ENCODE results near the gene CECR2.
A peak's percentile ranks its signal among the peaks of the same experiment; 100 is the strongest.

The CECR2 gene

DNA sequence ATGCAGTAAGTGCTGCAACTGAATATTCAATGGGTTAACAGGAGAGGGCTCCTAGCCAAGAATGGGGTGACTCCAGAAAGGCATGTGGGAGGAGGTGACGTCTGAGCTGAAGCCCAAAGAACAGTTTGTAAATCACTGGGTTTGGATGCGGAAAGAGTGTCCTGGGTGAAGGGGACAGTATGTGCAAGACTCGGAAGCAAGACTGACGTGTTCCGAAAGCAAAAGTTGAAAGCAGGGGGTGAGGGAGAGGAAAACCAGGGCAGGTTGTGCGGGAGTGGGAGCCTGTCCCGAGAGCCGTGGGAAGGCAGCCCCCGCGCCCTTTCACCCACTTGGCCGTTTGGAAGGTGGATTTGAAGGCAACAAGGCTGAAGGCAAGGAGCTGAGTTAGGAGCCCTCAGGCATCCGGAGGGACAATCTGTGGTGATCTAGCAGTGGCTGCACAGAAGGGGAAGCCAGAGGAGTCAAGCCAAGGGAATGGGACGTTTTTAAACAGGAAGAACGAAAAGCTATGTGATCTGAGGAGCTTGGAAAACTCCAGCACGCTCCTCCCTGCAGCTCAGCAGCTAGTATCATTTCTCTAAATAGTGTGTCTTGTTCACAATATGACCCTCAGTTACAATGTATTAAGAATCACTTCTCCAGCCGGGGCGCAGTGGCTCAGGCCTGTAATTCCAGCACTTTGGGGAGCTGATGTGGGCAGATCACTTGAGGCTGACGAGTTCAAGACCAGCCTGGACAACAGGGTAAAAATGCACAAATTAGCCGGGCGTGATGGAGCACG, 201.8 kb downstream of the CECR2 start:
- Histone ChIP-seq H3K27ac (ENCODE audit: low read depth in 2 of 2, low read length in 2 of 2) (peak overlapping the region; percentile 75 to 77), H3K9ac (ENCODE audit: low read depth in 1 of 2, low read length in 2 of 2) (peak overlapping the region in 1 of 2 donors; percentile 42), H3K27me3 (ENCODE audit: control insufficient read depth in 2 of 2, insufficient read depth in 2 of 2, low read length in 2 of 2) (peaks cover 0 to 4% of the 10 kb centered on the region in 2 donors), H3K4me3 (ENCODE audit: low read length in 2 of 2) (peak overlapping the region; percentile 13 to 63), H3K36me3 (ENCODE audit: control insufficient read depth in 2 of 2, insufficient read depth in 2 of 2, low read length in 2 of 2) (no peaks in the 10 kb centered on the region), H3K9me3 (ENCODE audit: control insufficient read depth in 2 of 2, low read length in 2 of 2) (no peaks in the 10 kb centered on the region), H3K4me1 (ENCODE audit: control insufficient read depth in 2 of 2, insufficient read depth in 2 of 2, low read length in 2 of 2) (peaks cover 0 to 7% of the 10 kb centered on the region in 2 donors)

GRCh38 chr22:17575151-17575550, 205.9 kb downstream of the CECR2 start:
- H3K36me3 ChIP-seq (ENCODE audit: control insufficient read depth in 2 of 2, insufficient read depth in 2 of 2, low read length in 2 of 2) = no peaks in the 10 kb centered on the region
- H3K9me3 ChIP-seq (ENCODE audit: control insufficient read depth in 2 of 2, low read length in 2 of 2) = no peaks in the 10 kb centered on the region
- H3K27me3 ChIP-seq (ENCODE audit: control insufficient read depth in 2 of 2, insufficient read depth in 2 of 2, low read length in 2 of 2) = no peaks in the 10 kb centered on the region
- no peak overlapping the region for H3K4me3 ChIP-seq (ENCODE audit: low read length in 2 of 2)
- peaks cover 0 to 3% of the 10 kb centered on the region in 2 donors for H3K4me1 ChIP-seq (ENCODE audit: control insufficient read depth in 2 of 2, insufficient read depth in 2 of 2, low read length in 2 of 2)
- H3K9ac ChIP-seq (ENCODE audit: low read depth in 1 of 2, low read length in 2 of 2) = no peak overlapping the region
- no peak overlapping the region for H3K27ac ChIP-seq (ENCODE audit: low read depth in 2 of 2, low read length in 2 of 2)

DNA sequence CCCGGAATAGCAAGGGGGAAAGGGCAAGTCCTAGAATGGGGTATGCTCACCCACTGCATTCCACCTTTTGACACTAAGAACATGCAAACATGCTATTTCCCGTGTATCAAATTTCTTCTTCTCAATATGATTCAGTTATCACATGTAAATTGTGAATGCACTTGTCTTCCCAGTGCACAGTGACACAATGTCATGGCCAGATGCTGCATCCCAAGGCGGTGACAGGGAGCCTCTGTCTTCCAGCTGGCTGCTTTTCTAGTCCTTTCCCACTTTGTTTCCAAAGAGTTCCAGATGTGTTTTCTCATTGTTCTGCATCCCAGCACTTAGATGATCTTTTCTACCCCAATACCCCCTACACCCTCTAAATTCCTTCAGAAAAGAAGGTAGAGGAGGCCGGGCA, 206.4 kb downstream of the CECR2 start:
- Histone ChIP-seq H3K9me3 (ENCODE audit: control insufficient read depth in 2 of 2, low read length in 2 of 2) (no peaks in the 10 kb centered on the region), H3K9ac (ENCODE audit: low read depth in 1 of 2, low read length in 2 of 2) (no peak overlapping the region), H3K27ac (ENCODE audit: low read depth in 2 of 2, low read length in 2 of 2) (no peak overlapping the region), H3K27me3 (ENCODE audit: control insufficient read depth in 2 of 2, insufficient read depth in 2 of 2, low read length in 2 of 2) (no peaks in the 10 kb centered on the region), H3K36me3 (ENCODE audit: control insufficient read depth in 2 of 2, insufficient read depth in 2 of 2, low read length in 2 of 2) (no peaks in the 10 kb centered on the region), H3K4me1 (ENCODE audit: control insufficient read depth in 2 of 2, insufficient read depth in 2 of 2, low read length in 2 of 2) (no peaks in the 10 kb centered on the region), H3K4me3 (ENCODE audit: low read length in 2 of 2) (no peak overlapping the region)

DNA sequence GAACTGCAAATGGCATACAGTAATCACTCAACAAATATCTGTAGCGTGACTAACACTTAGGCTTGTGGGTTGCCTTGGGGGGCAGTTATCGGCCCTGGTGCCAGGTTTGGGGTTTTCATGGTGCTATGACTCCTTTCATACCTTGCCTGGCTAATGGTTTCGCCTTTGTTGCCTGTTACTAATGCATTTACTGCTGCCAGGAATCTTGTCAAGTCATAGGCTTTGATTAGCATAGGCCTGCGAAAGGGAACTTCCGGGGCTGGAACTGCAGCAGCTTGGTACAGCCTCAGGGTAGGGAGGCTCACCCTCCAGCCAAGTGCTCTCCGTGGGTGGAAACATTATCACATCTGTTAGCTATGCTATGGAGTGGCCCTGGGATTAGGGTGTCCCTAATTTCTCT, 207.2 kb downstream of the CECR2 start:
- Histone ChIP-seq H3K4me1 (ENCODE audit: control insufficient read depth in 2 of 2, insufficient read depth in 2 of 2, low read length in 2 of 2) (no peaks in the 10 kb centered on the region), H3K36me3 (ENCODE audit: control insufficient read depth in 2 of 2, insufficient read depth in 2 of 2, low read length in 2 of 2) (no peaks in the 10 kb centered on the region), H3K9me3 (ENCODE audit: control insufficient read depth in 2 of 2, low read length in 2 of 2) (no peaks in the 10 kb centered on the region), H3K9ac (ENCODE audit: low read depth in 1 of 2, low read length in 2 of 2) (no peak overlapping the region), H3K4me3 (ENCODE audit: low read length in 2 of 2) (no peak overlapping the region), H3K27ac (ENCODE audit: low read depth in 2 of 2, low read length in 2 of 2) (no peak overlapping the region), H3K27me3 (ENCODE audit: control insufficient read depth in 2 of 2, insufficient read depth in 2 of 2, low read length in 2 of 2) (no peaks in the 10 kb centered on the region)

DNA sequence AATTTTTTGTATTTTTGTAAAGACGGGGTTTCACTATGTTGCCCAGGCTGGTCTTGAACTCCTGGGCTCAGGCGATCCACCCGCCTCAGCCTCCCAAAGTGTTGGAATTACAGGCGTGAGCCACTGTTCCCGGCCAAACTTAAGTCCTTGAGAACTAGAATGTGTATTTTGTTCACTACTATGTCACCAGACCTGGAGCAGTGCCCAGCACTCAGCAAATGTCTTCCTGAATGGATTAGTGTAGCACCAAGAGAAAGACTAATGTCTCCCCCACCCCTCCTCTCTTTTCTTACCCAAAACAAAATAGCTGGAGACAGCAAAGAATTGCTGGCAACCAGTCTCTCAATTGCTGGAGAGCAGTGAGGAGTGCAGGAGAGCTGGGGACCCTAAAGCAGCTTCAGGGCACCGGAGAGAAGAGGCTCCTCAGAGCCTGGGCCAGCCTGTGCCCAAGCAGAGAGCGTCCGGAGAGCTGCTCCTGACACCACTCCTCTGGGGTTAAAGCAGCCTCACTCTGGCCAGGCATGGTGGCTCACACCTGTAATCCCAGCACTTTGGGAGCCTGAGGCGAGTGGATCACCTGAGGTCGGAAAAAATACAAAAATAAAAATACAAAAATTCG, 209.0 kb downstream of the CECR2 start:
- Histone ChIP-seq H3K27me3 (ENCODE audit: control insufficient read depth in 2 of 2, insufficient read depth in 2 of 2, low read length in 2 of 2) (no peaks in the 10 kb centered on the region), H3K36me3 (ENCODE audit: control insufficient read depth in 2 of 2, insufficient read depth in 2 of 2, low read length in 2 of 2) (no peaks in the 10 kb centered on the region), H3K9ac (ENCODE audit: low read depth in 1 of 2, low read length in 2 of 2) (no peak overlapping the region), H3K9me3 (ENCODE audit: control insufficient read depth in 2 of 2, low read length in 2 of 2) (no peaks in the 10 kb centered on the region), H3K27ac (ENCODE audit: low read depth in 2 of 2, low read length in 2 of 2) (no peak overlapping the region), H3K4me3 (ENCODE audit: low read length in 2 of 2) (no peak overlapping the region), H3K4me1 (ENCODE audit: control insufficient read depth in 2 of 2, insufficient read depth in 2 of 2, low read length in 2 of 2) (no peaks in the 10 kb centered on the region)

DNA sequence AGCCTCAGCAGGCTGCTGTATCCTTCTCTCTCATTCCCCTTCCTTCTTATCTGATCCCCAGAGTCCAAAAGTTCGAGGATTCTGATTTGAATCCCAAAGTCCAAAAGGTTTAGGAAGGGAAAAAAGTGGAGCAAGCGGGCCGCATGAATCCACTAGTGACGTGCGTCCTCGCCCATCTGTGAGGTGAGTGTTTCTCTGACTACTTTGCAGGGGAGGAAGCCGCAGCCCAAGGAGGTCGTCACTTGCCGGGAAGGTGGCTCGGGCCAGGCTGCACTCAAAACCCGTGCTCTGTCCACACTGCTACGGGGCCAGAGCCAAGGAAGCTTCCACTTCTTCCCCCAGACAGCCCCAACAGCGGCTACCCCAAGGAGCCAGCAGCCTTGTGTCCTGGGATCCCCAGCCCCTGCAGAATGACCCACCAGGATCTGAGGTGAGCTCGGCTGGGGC, 210.3 kb downstream of the CECR2 start:
- H3K9me3 ChIP-seq (ENCODE audit: control insufficient read depth in 2 of 2, low read length in 2 of 2) = no peaks in the 10 kb centered on the region
- H3K4me3 ChIP-seq (ENCODE audit: low read length in 2 of 2) = no peak overlapping the region
- H3K27me3 ChIP-seq (ENCODE audit: control insufficient read depth in 2 of 2, insufficient read depth in 2 of 2, low read length in 2 of 2) = no peaks in the 10 kb centered on the region
- H3K9ac ChIP-seq (ENCODE audit: low read depth in 1 of 2, low read length in 2 of 2) = no peak overlapping the region
- H3K27ac ChIP-seq (ENCODE audit: low read depth in 2 of 2, low read length in 2 of 2) = no peak overlapping the region
- H3K4me1 ChIP-seq (ENCODE audit: control insufficient read depth in 2 of 2, insufficient read depth in 2 of 2, low read length in 2 of 2) = no peaks in the 10 kb centered on the region
- no peaks in the 10 kb centered on the region for H3K36me3 ChIP-seq (ENCODE audit: control insufficient read depth in 2 of 2, insufficient read depth in 2 of 2, low read length in 2 of 2)

DNA sequence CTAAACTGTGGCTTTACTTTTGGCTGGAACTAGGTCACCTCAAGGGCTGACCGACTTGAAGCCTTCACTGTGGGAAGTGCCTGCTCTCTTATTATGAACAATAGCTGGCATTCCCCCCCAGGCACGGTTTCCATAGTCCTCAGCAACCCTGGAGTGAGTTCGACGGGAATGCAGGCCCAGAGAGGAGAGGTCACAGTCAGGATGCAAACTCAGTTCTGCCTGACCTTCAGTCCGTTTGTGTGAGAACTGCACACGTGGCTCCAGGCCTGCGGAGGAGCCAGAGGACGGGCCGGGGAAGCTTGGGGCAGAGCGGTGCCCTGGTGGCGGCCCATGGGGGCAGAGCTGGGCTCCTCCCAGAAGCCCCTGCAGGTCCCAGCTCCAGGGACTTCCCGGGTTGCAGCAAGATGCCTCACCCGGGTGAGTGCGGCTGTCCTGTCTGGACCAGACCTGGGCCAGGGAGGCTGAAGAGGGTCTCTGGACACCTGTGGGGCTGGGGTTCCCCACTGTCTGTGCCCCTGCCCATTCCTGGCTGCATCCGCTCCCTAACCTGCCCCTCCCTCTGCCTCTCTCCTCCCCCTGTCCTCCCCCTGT, 211.3 kb downstream of the CECR2 start:
- Histone ChIP-seq H3K4me3 (ENCODE audit: low read length in 2 of 2) (no peak overlapping the region), H3K9ac (ENCODE audit: low read depth in 1 of 2, low read length in 2 of 2) (no peak overlapping the region), H3K4me1 (ENCODE audit: control insufficient read depth in 2 of 2, insufficient read depth in 2 of 2, low read length in 2 of 2) (no peaks in the 10 kb centered on the region), H3K36me3 (ENCODE audit: control insufficient read depth in 2 of 2, insufficient read depth in 2 of 2, low read length in 2 of 2) (no peaks in the 10 kb centered on the region), H3K27ac (ENCODE audit: low read depth in 2 of 2, low read length in 2 of 2) (no peak overlapping the region), H3K9me3 (ENCODE audit: control insufficient read depth in 2 of 2, low read length in 2 of 2) (no peaks in the 10 kb centered on the region), H3K27me3 (ENCODE audit: control insufficient read depth in 2 of 2, insufficient read depth in 2 of 2, low read length in 2 of 2) (no peaks in the 10 kb centered on the region)

GRCh38 chr22:17581056-17581455, 211.8 kb downstream of the CECR2 start:
- H3K27me3 ChIP-seq (ENCODE audit: control insufficient read depth in 2 of 2, insufficient read depth in 2 of 2, low read length in 2 of 2) = no peaks in the 10 kb centered on the region
- H3K27ac ChIP-seq (ENCODE audit: low read depth in 2 of 2, low read length in 2 of 2) = no peak overlapping the region
- no peaks in the 10 kb centered on the region for H3K9me3 ChIP-seq (ENCODE audit: control insufficient read depth in 2 of 2, low read length in 2 of 2)
- H3K4me1 ChIP-seq (ENCODE audit: control insufficient read depth in 2 of 2, insufficient read depth in 2 of 2, low read length in 2 of 2) = no peaks in the 10 kb centered on the region
- no peak overlapping the region for H3K9ac ChIP-seq (ENCODE audit: low read depth in 1 of 2, low read length in 2 of 2)
- H3K4me3 ChIP-seq (ENCODE audit: low read length in 2 of 2) = no peak overlapping the region
- no peaks in the 10 kb centered on the region for H3K36me3 ChIP-seq (ENCODE audit: control insufficient read depth in 2 of 2, insufficient read depth in 2 of 2, low read length in 2 of 2)

GRCh38 chr22:17581631-17582030, 212.4 kb downstream of the CECR2 start:
- Histone ChIP-seq H3K9me3 (ENCODE audit: control insufficient read depth in 2 of 2, low read length in 2 of 2) (no peaks in the 10 kb centered on the region), H3K27me3 (ENCODE audit: control insufficient read depth in 2 of 2, insufficient read depth in 2 of 2, low read length in 2 of 2) (no peaks in the 10 kb centered on the region), H3K27ac (ENCODE audit: low read depth in 2 of 2, low read length in 2 of 2) (no peak overlapping the region), H3K4me3 (ENCODE audit: low read length in 2 of 2) (no peak overlapping the region), H3K36me3 (ENCODE audit: control insufficient read depth in 2 of 2, insufficient read depth in 2 of 2, low read length in 2 of 2) (no peaks in the 10 kb centered on the region), H3K4me1 (ENCODE audit: control insufficient read depth in 2 of 2, insufficient read depth in 2 of 2, low read length in 2 of 2) (no peaks in the 10 kb centered on the region), H3K9ac (ENCODE audit: low read depth in 1 of 2, low read length in 2 of 2) (no peak overlapping the region)

- H3K4me3 ChIP-seq (ENCODE audit: low read length in 2 of 2) = no peak overlapping the region
- H3K9ac ChIP-seq (ENCODE audit: low read depth in 1 of 2, low read length in 2 of 2) = no peak overlapping the region
- H3K27ac ChIP-seq (ENCODE audit: low read depth in 2 of 2, low read length in 2 of 2) = no peak overlapping the region
- H3K36me3 ChIP-seq (ENCODE audit: control insufficient read depth in 2 of 2, insufficient read depth in 2 of 2, low read length in 2 of 2) = no peaks in the 10 kb centered on the region
- H3K4me1 ChIP-seq (ENCODE audit: control insufficient read depth in 2 of 2, insufficient read depth in 2 of 2, low read length in 2 of 2) = no peaks in the 10 kb centered on the region
- H3K9me3 ChIP-seq (ENCODE audit: control insufficient read depth in 2 of 2, low read length in 2 of 2) = no peaks in the 10 kb centered on the region
- H3K27me3 ChIP-seq (ENCODE audit: control insufficient read depth in 2 of 2, insufficient read depth in 2 of 2, low read length in 2 of 2) = no peaks in the 10 kb centered on the region
Measured at GRCh38 chr22:17583151-17583550, 213.9 kb downstream of the CECR2 start.
